H9 (cell line): Measurements from ENCODE around the gene KIF13A. TPM values are rescaled to one million over a fixed set of nuclear protein-coding genes. Genes with fewer than 3 reads are reported as not detected.

ENCODE experiments used
- DNase-seq: peaks from one replicate; pipeline ENCODE4 v3.0.0-alpha.2; 2017
- H2AFZ ChIP-seq: one replicate; pipeline ENCODE4 v1.6.1; 2013; ENCODE audit warnings: mild to moderate bottlenecking, low read length, control low read depth, moderate library complexity
- H2AK5ac ChIP-seq: 2 replicates; pipeline ENCODE4 v1.6.1; 2013; ENCODE audit warnings: low read length, control low read depth, mixed read lengths; ENCODE audit not compliant: insufficient read length
- H2BK120ac ChIP-seq: one replicate; pipeline ENCODE4 v1.6.1; 2013; ENCODE audit warnings: low read depth, mild to moderate bottlenecking, low read length, control low read depth, inconsistent platforms; ENCODE audit not compliant: poor library complexity, severe bottlenecking
- H2BK12ac ChIP-seq: 2 replicates; pipeline ENCODE4 v1.6.1; 2013; ENCODE audit warnings: low read length, control low read depth, mixed read lengths, low read depth; ENCODE audit not compliant: insufficient read length
- H2BK15ac ChIP-seq: 2 replicates; pipeline ENCODE4 v1.6.1; 2013; ENCODE audit warnings: low read depth, low read length, control low read depth
- H2BK20ac ChIP-seq: one replicate; pipeline ENCODE4 v1.6.1; 2013; ENCODE audit warnings: low read depth, mild to moderate bottlenecking, low read length, control low read depth, inconsistent platforms; ENCODE audit not compliant: poor library complexity, severe bottlenecking
- H2BK5ac ChIP-seq: 2 replicates; pipeline ENCODE4 v1.6.1; 2013; ENCODE audit warnings: low read length, control low read depth, mixed read lengths; ENCODE audit not compliant: insufficient read length
- H3K14ac ChIP-seq: 2 replicates; pipeline ENCODE4 v1.6.1; 2013; ENCODE audit warnings: low read length, control low read depth; ENCODE audit not compliant: insufficient read depth
- H3K18ac ChIP-seq: 2 replicates; pipeline ENCODE4 v1.6.1; 2013; ENCODE audit warnings: low read depth, mild to moderate bottlenecking, mixed read lengths, low read length, control low read depth; ENCODE audit not compliant: insufficient read length
- H3K23ac ChIP-seq: 2 replicates; pipeline ENCODE4 v1.6.1; 2013; ENCODE audit warnings: low read length, control low read depth, mixed read lengths, low read depth; ENCODE audit not compliant: insufficient read length
- H3K23me2 ChIP-seq: 2 replicates; pipeline ENCODE4 v1.6.1; 2013; ENCODE audit warnings: low read depth, mild to moderate bottlenecking, mixed read lengths, low read length, control low read depth; ENCODE audit not compliant: insufficient read length, poor library complexity, severe bottlenecking
- H3K27ac ChIP-seq: 2 replicates; pipeline ENCODE4 v1.5.1; 2013; ENCODE audit warnings: low read length, control low read depth, mixed read lengths, low read depth; ENCODE audit not compliant: insufficient read length
- H3K27me3 ChIP-seq: 2 replicates; pipeline ENCODE4 v1.6.1; 2013; ENCODE audit warnings: low read length, control low read depth, inconsistent platforms; ENCODE audit not compliant: insufficient read depth
- H3K4ac ChIP-seq: 2 replicates; pipeline ENCODE4 v1.6.1; 2013; ENCODE audit warnings: low read depth, mild to moderate bottlenecking, control low read depth, inconsistent platforms, low read length, moderate library complexity
- H3K4me1 ChIP-seq: 2 replicates; pipeline ENCODE4 v1.6.1; 2013; ENCODE audit warnings: low read length, control low read depth, inconsistent platforms; ENCODE audit not compliant: insufficient read depth
- H3K4me2 ChIP-seq: 2 replicates; pipeline ENCODE4 v1.6.1; 2013; ENCODE audit warnings: low read length, control low read depth, mixed read lengths; ENCODE audit not compliant: insufficient read length, insufficient read depth
- H3K56ac ChIP-seq: 2 replicates; pipeline ENCODE4 v1.6.1; 2013; ENCODE audit warnings: low read depth, mild to moderate bottlenecking, mixed read lengths, low read length, control low read depth; ENCODE audit not compliant: insufficient read length
- H3K79me1 ChIP-seq: 2 replicates; pipeline ENCODE4 v1.6.1; 2013; ENCODE audit warnings: low read depth, mild to moderate bottlenecking, moderate library complexity, low read length, control low read depth, inconsistent platforms; ENCODE audit not compliant: insufficient read depth, poor library complexity, severe bottlenecking
- H3K79me2 ChIP-seq: 2 replicates; pipeline ENCODE4 v1.6.1; 2013; ENCODE audit warnings: low read length, control low read depth, inconsistent platforms; ENCODE audit not compliant: insufficient read depth
- H3K9ac ChIP-seq: 2 replicates; pipeline ENCODE4 v1.6.1; 2013; ENCODE audit warnings: low read length, control low read depth, mixed read lengths; ENCODE audit not compliant: insufficient read length; ENCODE audit errors: extremely low read depth
- H3K9me3 ChIP-seq: one replicate; pipeline ENCODE4 v1.6.1; 2013; ENCODE audit warnings: low read depth, low read length, inconsistent platforms; ENCODE audit not compliant: control insufficient read depth
- H3T11ph ChIP-seq: one replicate; pipeline ENCODE4 v1.6.1; 2013; ENCODE audit warnings: mild to moderate bottlenecking, low read length, control low read depth, inconsistent platforms
- H4K20me1 ChIP-seq: one replicate; pipeline ENCODE4 v1.6.1; 2013; ENCODE audit not compliant: control insufficient read depth, insufficient read length, insufficient read depth
- H4K5ac ChIP-seq: 2 replicates; pipeline ENCODE4 v1.6.1; 2013; ENCODE audit warnings: low read depth, mild to moderate bottlenecking, mixed read lengths, low read length, control low read depth; ENCODE audit not compliant: insufficient read length
- H4K8ac ChIP-seq: replicated peaks from 2 replicates; pipeline ENCODE4 v1.6.1; 2013; ENCODE audit warnings: low read length, control low read depth, mixed read lengths, low read depth; ENCODE audit not compliant: insufficient read length
- H4K91ac ChIP-seq: 2 replicates; pipeline ENCODE4 v1.6.1; 2013; ENCODE audit warnings: low read depth, mild to moderate bottlenecking, moderate library complexity, mixed read lengths, low read length, control low read depth; ENCODE audit not compliant: insufficient read length
- H3K27ac Mint-ChIP-seq, 3 experiments: 2 replicates in 2 of 3; 3 replicates in 1 of 3; pipeline ENCODE4 v1.8.0; 2020 to 2021; ENCODE audit warnings: mixed read lengths in 3 of 3, mild to moderate bottlenecking in 1 of 3, moderate library complexity in 1 of 3
- H3K27me3 Mint-ChIP-seq: 2 replicates; pipeline ENCODE4 v1.8.0; 2021; ENCODE audit warnings: low read depth, mild to moderate bottlenecking, moderate library complexity, mixed read lengths
- H3K36me3 Mint-ChIP-seq, 3 experiments: 2 replicates in 2 of 3; 3 replicates in 1 of 3; pipeline ENCODE4 v1.8.0; 2020 to 2021; ENCODE audit warnings: low read depth in 3 of 3, mixed read lengths in 3 of 3; ENCODE audit not compliant: insufficient read depth in 1 of 3
- H3K4me1 Mint-ChIP-seq, 2 experiments: 2 replicates each; pipeline ENCODE4 v1.8.0; 2020; ENCODE audit warnings: mixed read lengths in 2 of 2
- H3K4me3 Mint-ChIP-seq, 2 experiments: 2 replicates in 1 of 2; 3 replicates in 1 of 2; pipeline ENCODE4 v1.8.0; 2020 to 2021; ENCODE audit warnings: mild to moderate bottlenecking in 2 of 2, mixed read lengths in 2 of 2, moderate library complexity in 1 of 2
- H3K9me3 Mint-ChIP-seq, 2 experiments: 2 replicates in 1 of 2; 3 replicates in 1 of 2; pipeline ENCODE4 v1.8.0; 2020; ENCODE audit warnings: mild to moderate bottlenecking in 2 of 2, mixed read lengths in 2 of 2, moderate library complexity in 1 of 2
- CTCF ChIP-seq: fragments of 200-600 bp; sonication (generic); conservative IDR thresholded peaks from 3 replicates; pipeline ENCODE4 v1.8.0; 2021; ENCODE audit warnings: antibody characterized with exemption, mild to moderate bottlenecking
- WGBS: extraction: QIAGEN DNeasy Blood & Tissue Kit; methylation state at CpG from one replicate; pipeline ENCODE4 v1.1.7; 2013; ENCODE audit warnings: missing lambda C conversion rate, low lambda C conversion rate, mixed read lengths; ENCODE audit not compliant: insufficient read length; ENCODE audit errors: extremely low coverage; 5-methylcytosine and 5-hydroxymethylcytosine counted together
- total RNA-seq: library from RNA; stranded (reverse); gene quantifications from 2 replicates; pipeline ENCODE4 v1.2.1, GENCODE V29; 2021

Gene KIF13A
- total RNA-seq, 1 experiment from 2014 or later = 38.2 TPM

GRCh38 chr6:17892097-17892686 is 95.2 kb downstream of the KIF13A start:
- no peak overlapping the region for H3K9ac ChIP-seq
- no peak for DNase-seq
- H3K79me2 ChIP-seq = no peaks in the 10 kb centered on the region
- no peak overlapping the region for H2BK20ac ChIP-seq
- H2BK12ac ChIP-seq = no peak overlapping the region
- H3K18ac ChIP-seq = no peak overlapping the region
- H3K27me3 ChIP-seq = no peaks in the 10 kb centered on the region
- no peaks in the 10 kb centered on the region for H3K4me1 ChIP-seq
- no peaks in the 10 kb centered on the region for H3K23me2 ChIP-seq
- H3K27me3 Mint-ChIP-seq = no peaks in the 10 kb centered on the region; the same call in 1 of the 2 replicates
- H3K14ac ChIP-seq = no peak overlapping the region
- H2BK5ac ChIP-seq = no peak overlapping the region
- peak overlapping the region in 1 of 3 experiments; percentile 2; a peak in 1 of 7 replicates for H3K27ac Mint-ChIP-seq
- no peak overlapping the region for H3K4me3 Mint-ChIP-seq
- no peak overlapping the region for H2BK15ac ChIP-seq
- no peak for TF ChIP-seq CTCF
- peaks cover 21 to 23% of the 10 kb centered on the region in 2 experiments for H3K9me3 Mint-ChIP-seq
- WGBS = no CpG with 5 or more reads among the region's 3 CpGs
- H3K4me1 Mint-ChIP-seq = peaks cover 7 to 9% of the 10 kb centered on the region in 2 experiments; a peak in 3 of 4 replicates
- no peaks in the 10 kb centered on the region for H4K20me1 ChIP-seq
- H3K79me1 ChIP-seq = no peaks in the 10 kb centered on the region
- peaks cover 32 to 50% (median 37%) of the 10 kb centered on the region in 3 experiments for H3K36me3 Mint-ChIP-seq
- peaks cover 16% of the 10 kb centered on the region for H3K9me3 ChIP-seq
- no peak overlapping the region for H3K56ac ChIP-seq
- no peak overlapping the region for H3K4ac ChIP-seq
- H2AFZ ChIP-seq = no peak overlapping the region
- no peak overlapping the region for H3K4me2 ChIP-seq
- no peak overlapping the region for H4K5ac ChIP-seq
- no peak overlapping the region for H4K91ac ChIP-seq
- H2AK5ac ChIP-seq = no peak overlapping the region
- H4K8ac ChIP-seq = no peak overlapping the region
- no peak overlapping the region for H3T11ph ChIP-seq
- H3K23ac ChIP-seq = no peak overlapping the region
- H3K27ac ChIP-seq = no peak overlapping the region
- H2BK120ac ChIP-seq = no peak overlapping the region
